GM06990 (cell line): ENCODE measurements around the gene TNS3.

ENCODE experiments used
- DNase-seq: peaks from one replicate; pipeline ENCODE4 v3.0.0-alpha.2; 2011; ENCODE audit not compliant: insufficient read length; ENCODE audit errors: extremely low read depth
- H3K27me3 ChIP-seq: replicated peaks from 2 replicates; pipeline ENCODE4 v1.6.0; 2011; ENCODE audit warnings: low read length; ENCODE audit not compliant: control insufficient read depth, insufficient read depth
- H3K36me3 ChIP-seq: 2 replicates; pipeline ENCODE4 v1.5.1; 2011; ENCODE audit warnings: low read length; ENCODE audit not compliant: control insufficient read depth, insufficient read depth
- H3K4me3 ChIP-seq: replicated peaks from 2 replicates; pipeline ENCODE4 v1.5.1; 2011; ENCODE audit warnings: low read depth, mild to moderate bottlenecking, control low read depth, low read length
- CTCF ChIP-seq: IDR thresholded peaks from 2 replicates; pipeline ENCODE4 v1.5.1; 2011; ENCODE audit warnings: low read length, control low read depth, mild to moderate bottlenecking, inconsistent platforms; ENCODE audit not compliant: insufficient read depth, poor library complexity, severe bottlenecking

Gene TNS3

GRCh38 chr7:47244692-47245091, 337.2 kb downstream of the TNS3 start:
- Histone ChIP-seq H3K36me3 (no peaks in the 10 kb centered on the region), H3K27me3 (peaks cover 3% of the 10 kb centered on the region; the same call in 1 of the 2 replicates), H3K4me3 (no peak overlapping the region)
- TF ChIP-seq CTCF = no peak
- no peak for DNase-seq

- no peak for DNase-seq
- Histone ChIP-seq H3K4me3 (no peak overlapping the region), H3K27me3 (peaks cover 3% of the 10 kb centered on the region; the same call in 1 of the 2 replicates), H3K36me3 (no peaks in the 10 kb centered on the region)
- TF ChIP-seq CTCF = no peak
Observed at GRCh38 chr7:47241112-47242065, 340.5 kb downstream of the TNS3 start.

- H3K27me3 ChIP-seq = no peaks in the 10 kb centered on the region; the same call in 1 of the 2 replicates
- no peaks in the 10 kb centered on the region for H3K36me3 ChIP-seq
- no peak for DNase-seq
- no peak overlapping the region for H3K4me3 ChIP-seq
- no peak for TF ChIP-seq CTCF
Observed at GRCh38 chr7:47239931-47240421, 341.9 kb downstream of the TNS3 start.

- Histone ChIP-seq H3K36me3 (no peaks in the 10 kb centered on the region), H3K27me3 (no peaks in the 10 kb centered on the region; the same call in 1 of the 2 replicates), H3K4me3 (no peak overlapping the region)
- no peak for DNase-seq
- TF ChIP-seq CTCF = no peak
Observed at GRCh38 chr7:47239034-47239433, 342.9 kb downstream of the TNS3 start.

- Histone ChIP-seq H3K27me3 (no peaks in the 10 kb centered on the region; the same call in none of the 2 replicates), H3K36me3 (no peaks in the 10 kb centered on the region), H3K4me3 (no peak overlapping the region)
- no peak for TF ChIP-seq CTCF
- no peak for DNase-seq
Observed at GRCh38 chr7:47236480-47237129, 345.3 kb downstream of the TNS3 start.
